Measurements from ENCODE around the gene MAP3K10. TPM values are rescaled to one million over a fixed set of nuclear protein-coding genes. Genes with fewer than 3 reads are reported as not detected.

Gene MAP3K10
- total RNA-seq, 2 donors from 2014 or later = 15.8 to 25.7 TPM

DNA sequence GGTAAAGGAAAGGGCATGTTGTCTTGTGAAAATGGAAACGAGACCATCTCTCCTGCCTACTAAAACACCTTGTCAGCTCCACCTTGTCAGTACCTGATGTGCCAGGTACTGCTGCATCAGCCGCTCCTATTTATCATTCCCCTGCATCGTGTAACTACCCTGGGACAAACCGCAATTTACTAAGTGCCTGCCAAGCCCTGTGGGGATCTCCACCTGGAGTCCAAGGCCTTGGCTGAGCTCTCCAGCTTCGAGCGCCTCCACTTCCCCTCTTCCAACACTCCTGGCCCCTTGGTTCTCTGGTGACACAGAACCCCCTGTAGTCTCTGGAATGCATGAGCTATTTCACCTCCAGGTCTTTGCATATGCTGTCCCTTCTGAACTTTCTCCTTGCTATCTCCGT, 61.2 kb downstream of the MAP3K10 start:
- intact Hi-C loops (cut with DNase I) = no loop called here
- Histone ChIP-seq H3K4me1 (peaks cover 34% of the 10 kb centered on the region), H3K27me3 (no peaks in the 10 kb centered on the region), H3K9me3 (no peaks in the 10 kb centered on the region), H3K27ac (peak overlapping the region in 3 of 4 donors; percentile 3 to 67 (median 42)), H3K4me3 (no peak overlapping the region), H3K36me3 (replicated peaks in 1 of 2; ENCODE audit: insufficient read depth in 1 of 2, low read depth in 2 of 2) (peaks cover 3 to 8% of the 10 kb centered on the region in 2 donors)
- 34 to 44% methylated on average over 7 of the region's 7 CpGs for WGBS, 2 donors
- TF ChIP-seq, protein P1, sequence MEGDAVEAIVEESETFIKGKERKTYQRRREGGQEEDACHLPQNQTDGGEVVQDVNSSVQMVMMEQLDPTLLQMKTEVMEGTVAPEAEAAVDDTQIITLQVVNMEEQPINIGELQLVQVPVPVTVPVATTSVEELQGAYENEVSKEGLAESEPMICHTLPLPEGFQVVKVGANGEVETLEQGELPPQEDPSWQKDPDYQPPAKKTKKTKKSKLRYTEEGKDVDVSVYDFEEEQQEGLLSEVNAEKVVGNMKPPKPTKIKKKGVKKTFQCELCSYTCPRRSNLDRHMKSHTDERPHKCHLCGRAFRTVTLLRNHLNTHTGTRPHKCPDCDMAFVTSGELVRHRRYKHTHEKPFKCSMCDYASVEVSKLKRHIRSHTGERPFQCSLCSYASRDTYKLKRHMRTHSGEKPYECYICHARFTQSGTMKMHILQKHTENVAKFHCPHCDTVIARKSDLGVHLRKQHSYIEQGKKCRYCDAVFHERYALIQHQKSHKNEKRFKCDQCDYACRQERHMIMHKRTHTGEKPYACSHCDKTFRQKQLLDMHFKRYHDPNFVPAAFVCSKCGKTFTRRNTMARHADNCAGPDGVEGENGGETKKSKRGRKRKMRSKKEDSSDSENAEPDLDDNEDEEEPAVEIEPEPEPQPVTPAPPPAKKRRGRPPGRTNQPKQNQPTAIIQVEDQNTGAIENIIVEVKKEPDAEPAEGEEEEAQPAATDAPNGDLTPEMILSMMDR (IDR thresholded peaks at IDR 0.05) = no peak
- no peak for TF ChIP-seq POLR2A (IDR thresholded peaks at IDR 0.05)
- DNase-seq = peak in 3 of 4 donors; percentile 22 to 38 (median 25)
- ATAC-seq = peak; percentile 49

DNA sequence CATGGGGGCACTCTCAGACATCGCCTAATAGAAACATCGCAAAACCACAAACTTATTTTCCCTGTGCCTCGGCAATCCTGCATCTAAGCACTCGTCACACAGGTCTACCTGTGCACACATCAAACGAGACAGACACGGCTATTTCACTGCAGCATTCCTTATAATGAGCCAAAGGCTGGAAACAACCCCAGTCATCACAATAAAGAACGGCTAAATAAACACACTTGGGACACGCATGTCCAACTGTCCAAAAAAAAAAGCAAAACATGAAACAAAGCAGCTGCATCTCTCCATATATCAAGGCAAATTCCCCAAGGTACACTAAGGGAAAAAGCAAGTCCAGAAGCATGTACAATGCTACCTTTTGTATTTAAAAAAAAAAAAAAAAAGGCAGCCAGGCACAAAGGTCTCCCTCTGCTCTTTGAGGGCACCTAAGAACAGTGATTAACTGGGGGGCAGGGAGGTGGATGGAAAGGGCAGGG, 62.4 kb downstream of the MAP3K10 start:
- H3K27me3 ChIP-seq = no peaks in the 10 kb centered on the region
- 20 to 36% methylated on average over 8 of the region's 8 CpGs for WGBS, 2 donors
- peaks cover 3 to 8% of the 10 kb centered on the region in 2 donors for H3K36me3 ChIP-seq (replicated peaks in 1 of 2; ENCODE audit: insufficient read depth in 1 of 2, low read depth in 2 of 2)
- peaks cover 34% of the 10 kb centered on the region for H3K4me1 ChIP-seq
- no peak overlapping the region for H3K4me3 ChIP-seq
- H3K27ac ChIP-seq = peak overlapping the region in 3 of 4 donors; percentile 3 to 67 (median 42)
- TF ChIP-seq, protein P1 (IDR thresholded peaks at IDR 0.05) = no peak
- TF ChIP-seq POLR2A (IDR thresholded peaks at IDR 0.05) = no peak
- H3K9me3 ChIP-seq = no peaks in the 10 kb centered on the region
- ATAC-seq (peak; percentile 16), DNase-seq (no peak)
- intact Hi-C loops (cut with DNase I) = no loop called here

GRCh38 chr19:40254714-40255418, 63.6 kb downstream of the MAP3K10 start:
- ATAC-seq (no peak), DNase-seq (peak in 1 of 4 donors; percentile 36)
- intact Hi-C loops (cut with DNase I) = no loop called here
- Histone ChIP-seq H3K4me1 (peaks cover 34% of the 10 kb centered on the region), H3K36me3 (replicated peaks in 1 of 2; ENCODE audit: insufficient read depth in 1 of 2, low read depth in 2 of 2) (peaks cover 3 to 7% of the 10 kb centered on the region in 2 donors), H3K9me3 (no peaks in the 10 kb centered on the region), H3K27ac (no peak overlapping the region), H3K27me3 (no peaks in the 10 kb centered on the region), H3K4me3 (no peak overlapping the region)
- 79 to 84% methylated on average over 8 to 16 of the region's 16 CpGs for WGBS, 2 donors
- no peak for TF ChIP-seq POLR2A (IDR thresholded peaks at IDR 0.05)
- TF ChIP-seq, protein P1 (IDR thresholded peaks at IDR 0.05) = no peak

DNA sequence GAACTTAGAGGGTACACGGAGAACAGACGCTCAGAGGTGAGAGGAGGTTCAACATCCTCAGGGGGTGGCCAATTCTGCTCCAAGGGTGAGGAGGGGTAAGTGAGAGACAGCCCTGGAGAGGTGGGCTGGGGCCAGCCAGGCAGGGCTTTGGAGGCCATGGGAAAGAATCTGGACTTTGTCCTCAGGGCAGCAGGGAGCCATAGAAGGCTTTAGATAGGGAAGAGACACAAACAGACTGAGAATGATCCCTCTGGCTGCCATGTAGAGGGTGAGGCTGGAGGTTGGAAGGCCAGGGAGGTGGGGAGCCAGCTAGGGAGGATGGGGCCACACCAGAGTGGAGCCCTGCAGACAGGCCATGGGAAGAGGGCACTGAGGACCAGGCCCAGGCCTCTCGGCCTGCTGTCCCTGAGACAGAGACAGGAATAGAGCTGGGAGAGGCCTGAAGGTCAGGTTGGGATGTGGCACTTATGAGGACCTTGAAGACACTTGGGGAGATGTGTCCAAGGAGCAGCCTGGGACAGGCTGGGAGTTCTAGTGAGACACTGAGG, 64.5 kb downstream of the MAP3K10 start:
- H3K27ac ChIP-seq = no peak overlapping the region
- H3K27me3 ChIP-seq = no peaks in the 10 kb centered on the region
- 79 to 91% methylated on average over 3 of the region's 3 CpGs for WGBS, 2 donors
- ATAC-seq (no peak), DNase-seq (no peak)
- peaks cover 34% of the 10 kb centered on the region for H3K4me1 ChIP-seq
- intact Hi-C loops (cut with DNase I) = no loop called here
- H3K4me3 ChIP-seq = no peak overlapping the region
- TF ChIP-seq, protein P1 (IDR thresholded peaks at IDR 0.05) = no peak
- TF ChIP-seq POLR2A (IDR thresholded peaks at IDR 0.05) = no peak
- no peaks in the 10 kb centered on the region for H3K9me3 ChIP-seq
- H3K36me3 ChIP-seq (replicated peaks in 1 of 2; ENCODE audit: insufficient read depth in 1 of 2, low read depth in 2 of 2) = peaks cover 3 to 6% of the 10 kb centered on the region in 2 donors

Measured in body of pancreas (tissue), 4 donors.